ENCODE results near the gene STK17B.
A peak's percentile ranks its signal among the peaks of the same experiment; 100 is the strongest.

STK17B gene

GRCh38 chr2:196174404-196174803 is 3.0 kb upstream of the STK17B start:
- TF ChIP-seq, protein P1, sequence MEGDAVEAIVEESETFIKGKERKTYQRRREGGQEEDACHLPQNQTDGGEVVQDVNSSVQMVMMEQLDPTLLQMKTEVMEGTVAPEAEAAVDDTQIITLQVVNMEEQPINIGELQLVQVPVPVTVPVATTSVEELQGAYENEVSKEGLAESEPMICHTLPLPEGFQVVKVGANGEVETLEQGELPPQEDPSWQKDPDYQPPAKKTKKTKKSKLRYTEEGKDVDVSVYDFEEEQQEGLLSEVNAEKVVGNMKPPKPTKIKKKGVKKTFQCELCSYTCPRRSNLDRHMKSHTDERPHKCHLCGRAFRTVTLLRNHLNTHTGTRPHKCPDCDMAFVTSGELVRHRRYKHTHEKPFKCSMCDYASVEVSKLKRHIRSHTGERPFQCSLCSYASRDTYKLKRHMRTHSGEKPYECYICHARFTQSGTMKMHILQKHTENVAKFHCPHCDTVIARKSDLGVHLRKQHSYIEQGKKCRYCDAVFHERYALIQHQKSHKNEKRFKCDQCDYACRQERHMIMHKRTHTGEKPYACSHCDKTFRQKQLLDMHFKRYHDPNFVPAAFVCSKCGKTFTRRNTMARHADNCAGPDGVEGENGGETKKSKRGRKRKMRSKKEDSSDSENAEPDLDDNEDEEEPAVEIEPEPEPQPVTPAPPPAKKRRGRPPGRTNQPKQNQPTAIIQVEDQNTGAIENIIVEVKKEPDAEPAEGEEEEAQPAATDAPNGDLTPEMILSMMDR (conservative IDR thresholded peaks at IDR 0.05; ENCODE audit: low read length), result no peak
- no peak overlapping the region for H3K4me3 ChIP-seq (ENCODE audit: low read length)
- DNase-seq (ENCODE audit: low read depth), result no peak

DNA sequence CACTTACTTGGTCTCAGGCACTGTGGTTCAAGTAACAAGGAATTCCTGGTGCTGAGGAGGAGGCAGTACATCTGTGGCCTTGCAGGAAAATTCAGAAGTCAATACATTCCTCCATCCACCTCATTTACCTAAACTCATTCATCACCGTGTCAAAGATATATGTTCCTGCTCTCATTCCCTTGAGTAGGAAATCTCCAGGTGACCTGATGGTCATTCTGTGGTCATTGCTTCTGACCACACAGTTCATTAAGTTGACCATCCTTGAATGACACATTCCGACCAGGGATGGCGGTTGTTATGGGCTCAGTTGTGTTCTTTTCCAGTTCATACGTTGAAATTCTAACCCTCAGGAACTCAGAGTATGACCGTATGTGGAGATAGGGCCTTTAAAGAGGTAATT is 2.1 kb upstream of the STK17B start:
- DNase-seq (ENCODE audit: low read depth), result no peak
- TF ChIP-seq, protein P1 (conservative IDR thresholded peaks at IDR 0.05; ENCODE audit: low read length), result no peak
- H3K4me3 ChIP-seq (ENCODE audit: low read length), result no peak overlapping the region

DNA sequence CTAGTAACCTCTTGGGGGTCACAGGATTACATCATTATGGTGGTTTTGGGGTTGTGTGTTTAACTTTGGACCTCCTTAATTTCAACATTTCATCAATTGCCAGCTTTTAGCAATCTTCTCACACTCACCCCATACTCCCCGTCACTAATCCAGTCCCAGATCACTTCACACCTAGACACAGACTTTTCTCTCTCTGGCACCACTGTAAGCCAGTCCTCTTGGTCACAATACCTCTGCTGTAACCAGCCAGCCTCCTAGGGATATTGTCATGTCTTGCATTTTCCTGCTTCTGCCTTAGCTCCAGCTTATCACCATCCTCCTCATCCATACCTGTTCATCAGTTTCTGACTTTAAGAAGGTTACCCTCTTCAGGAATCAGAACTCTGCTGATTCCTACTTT is 1.6 kb upstream of the STK17B start:
- no peak overlapping the region for H3K4me3 ChIP-seq (ENCODE audit: low read length)
- no peak for DNase-seq (ENCODE audit: low read depth)
- TF ChIP-seq, protein P1 (conservative IDR thresholded peaks at IDR 0.05; ENCODE audit: low read length), result no peak

- TF ChIP-seq, protein P1 (conservative IDR thresholded peaks at IDR 0.05; ENCODE audit: low read length), result no peak
- no peak for DNase-seq (ENCODE audit: low read depth)
- peak overlapping the region; percentile 60 for H3K4me3 ChIP-seq (ENCODE audit: low read length)
Measured at GRCh38 chr2:196171946-196172345, 568 bp upstream of the STK17B start.

DNA sequence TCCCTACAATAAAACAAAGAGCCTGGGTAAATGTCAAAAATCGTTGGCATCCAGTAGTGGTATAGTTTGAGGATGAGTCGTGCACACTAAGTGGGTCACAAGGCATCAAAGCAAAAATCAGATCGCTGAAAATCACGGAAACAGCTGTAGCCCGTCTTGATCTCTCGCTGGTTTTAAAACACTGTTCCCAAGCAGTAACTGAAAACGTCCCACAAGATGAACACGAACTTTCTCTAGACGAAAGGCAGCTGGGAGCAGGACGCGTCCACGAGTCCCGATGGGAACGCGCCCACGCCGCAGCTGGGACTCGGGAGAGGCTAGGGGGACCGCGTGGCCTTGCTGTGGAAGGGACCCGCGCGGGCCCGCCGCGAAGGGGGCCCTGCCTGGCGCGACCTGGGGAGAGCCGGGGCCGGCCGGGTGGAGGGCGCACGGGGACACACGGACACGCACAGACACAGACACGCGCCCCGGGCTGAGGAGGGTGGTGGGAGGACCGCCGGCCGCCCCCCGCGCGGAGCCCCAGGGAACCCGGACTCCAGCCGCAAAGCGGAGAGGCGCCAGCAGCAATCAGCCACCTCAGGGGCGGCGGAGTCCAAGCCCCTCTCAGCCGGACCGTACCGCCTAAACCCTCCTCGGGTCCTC is 651 bp downstream of the STK17B start:
- TF ChIP-seq, protein P1 (conservative IDR thresholded peaks at IDR 0.05; ENCODE audit: low read length), result no peak
- peak; percentile 68 for DNase-seq (ENCODE audit: low read depth)
- peak overlapping the region; percentile 77 for H3K4me3 ChIP-seq (ENCODE audit: low read length)

- H3K4me3 ChIP-seq (ENCODE audit: low read length), result peak overlapping the region; percentile 77
- DNase-seq (ENCODE audit: low read depth), result peak; percentile 44
- TF ChIP-seq, protein P1 (conservative IDR thresholded peaks at IDR 0.05; ENCODE audit: low read length), result no peak
Measured at GRCh38 chr2:196170213-196170605, 1.2 kb downstream of the STK17B start.

- peak overlapping the region; percentile 77 for H3K4me3 ChIP-seq (ENCODE audit: low read length)
- no peak for DNase-seq (ENCODE audit: low read depth)
- TF ChIP-seq, protein P1 (conservative IDR thresholded peaks at IDR 0.05; ENCODE audit: low read length), result no peak
Measured at GRCh38 chr2:196169516-196169915, 1.9 kb downstream of the STK17B start.
